ENCODE measurements around the gene PDYN.
"Not testable (repeated sequence)": the region's sequence is repeated elsewhere in the genome, so short reads cannot be mapped to it uniquely, and the experiment has no call there.

The PDYN gene

DNA sequence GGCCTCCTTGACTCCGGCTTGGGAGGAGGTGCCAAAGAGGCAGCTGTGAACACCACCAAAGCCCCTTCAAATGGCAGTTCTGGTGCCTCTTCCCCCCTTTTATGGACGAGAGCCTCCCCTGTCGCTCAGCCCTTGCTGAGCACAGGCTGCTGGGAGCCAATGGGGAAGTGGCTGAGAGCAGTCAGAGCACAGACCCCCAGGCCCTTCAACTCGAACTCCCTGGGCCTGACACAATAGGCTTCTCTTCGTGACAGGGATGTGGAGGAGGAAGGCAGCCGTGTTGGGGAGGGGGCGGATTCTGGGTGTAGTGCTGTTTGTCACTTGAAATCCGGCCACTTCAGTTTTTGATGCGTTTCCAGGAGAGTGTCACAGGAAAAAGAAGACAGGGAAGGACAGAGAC, at the start of gene PDYN:
Gene PDYN (minus strand): TSS at position 73 of the 400 bp plus-strand sequence. CDS start 10,974 bp downstream, outside the sequence.
- H3K36me3 ChIP-seq (ENCODE audit: insufficient read depth, low read length) = no peaks in the 10 kb centered on the region
- no peak within 1 kb of the TSS for H3K4me3 ChIP-seq (ENCODE audit: low read length)
- no peaks in the 10 kb centered on the region for H3K9me3 ChIP-seq (ENCODE audit: low read length)
- H3K27me3 ChIP-seq (ENCODE audit: insufficient read depth, low read length) = peaks cover 24% of the 10 kb centered on the region
- H3K4me1 ChIP-seq (ENCODE audit: insufficient read depth, low read length) = peaks cover 5% of the 10 kb centered on the region
- no peak within 1 kb of the TSS for H2AFZ ChIP-seq (ENCODE audit: low read depth, low read length)

DNA sequence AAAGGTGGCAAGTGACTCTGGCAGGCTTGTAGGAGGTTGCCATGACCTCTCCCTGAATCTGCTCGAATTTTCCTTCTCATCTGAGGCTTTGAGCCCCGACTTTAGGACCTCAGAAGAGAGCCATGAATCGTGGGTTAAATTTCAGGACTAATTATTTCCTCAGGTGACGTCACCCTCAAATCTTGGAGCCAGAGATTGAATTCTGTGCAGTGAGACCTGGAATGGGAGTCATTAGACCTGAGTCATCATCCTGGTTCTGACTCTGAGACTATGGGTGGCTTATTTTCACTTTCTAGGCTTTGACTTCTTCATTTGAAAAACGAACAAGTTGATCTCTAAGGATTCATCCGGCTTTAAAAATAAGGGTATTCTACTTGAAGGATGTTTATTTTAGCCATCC, 48.5 kb upstream of the PDYN start:
- no peaks in the 10 kb centered on the region for H3K4me1 ChIP-seq (ENCODE audit: insufficient read depth, low read length)
- H3K27me3 ChIP-seq (ENCODE audit: insufficient read depth, low read length) = peaks cover 36% of the 10 kb centered on the region
- H3K9me3 ChIP-seq (ENCODE audit: low read length) = no peaks in the 10 kb centered on the region
- H3K36me3 ChIP-seq (ENCODE audit: insufficient read depth, low read length) = no peaks in the 10 kb centered on the region
- no peak overlapping the region for H2AFZ ChIP-seq (ENCODE audit: low read depth, low read length)
- no peak overlapping the region for H3K4me3 ChIP-seq (ENCODE audit: low read length)

DNA sequence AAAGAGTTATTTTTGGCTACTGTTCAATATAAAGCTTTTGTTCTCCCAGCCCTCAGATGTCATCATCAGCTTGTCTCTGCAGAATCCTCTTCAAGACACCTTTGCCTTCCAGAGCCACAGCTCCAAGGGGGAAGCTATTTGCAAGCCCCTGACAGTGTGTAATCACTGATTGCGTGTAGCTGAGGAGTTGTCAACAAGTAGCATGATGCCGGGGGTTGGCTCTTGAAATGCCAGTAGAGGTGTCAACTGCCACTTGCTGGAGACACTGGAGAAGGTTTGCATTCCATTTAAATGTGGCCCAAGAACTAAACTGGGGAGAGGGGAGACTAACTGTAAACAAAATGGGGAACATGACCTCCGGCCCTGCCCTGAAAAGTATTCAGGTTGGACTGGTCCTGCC, 44.3 kb upstream of the PDYN start:
- Histone ChIP-seq H3K27me3 (ENCODE audit: insufficient read depth, low read length) (peaks cover 23% of the 10 kb centered on the region), H3K4me1 (ENCODE audit: insufficient read depth, low read length) (no peaks in the 10 kb centered on the region), H3K4me3 (ENCODE audit: low read length) (no peak overlapping the region), H3K36me3 (ENCODE audit: insufficient read depth, low read length) (no peaks in the 10 kb centered on the region), H3K9me3 (ENCODE audit: low read length) (no peaks in the 10 kb centered on the region), H2AFZ (ENCODE audit: low read depth, low read length) (no peak overlapping the region)

DNA sequence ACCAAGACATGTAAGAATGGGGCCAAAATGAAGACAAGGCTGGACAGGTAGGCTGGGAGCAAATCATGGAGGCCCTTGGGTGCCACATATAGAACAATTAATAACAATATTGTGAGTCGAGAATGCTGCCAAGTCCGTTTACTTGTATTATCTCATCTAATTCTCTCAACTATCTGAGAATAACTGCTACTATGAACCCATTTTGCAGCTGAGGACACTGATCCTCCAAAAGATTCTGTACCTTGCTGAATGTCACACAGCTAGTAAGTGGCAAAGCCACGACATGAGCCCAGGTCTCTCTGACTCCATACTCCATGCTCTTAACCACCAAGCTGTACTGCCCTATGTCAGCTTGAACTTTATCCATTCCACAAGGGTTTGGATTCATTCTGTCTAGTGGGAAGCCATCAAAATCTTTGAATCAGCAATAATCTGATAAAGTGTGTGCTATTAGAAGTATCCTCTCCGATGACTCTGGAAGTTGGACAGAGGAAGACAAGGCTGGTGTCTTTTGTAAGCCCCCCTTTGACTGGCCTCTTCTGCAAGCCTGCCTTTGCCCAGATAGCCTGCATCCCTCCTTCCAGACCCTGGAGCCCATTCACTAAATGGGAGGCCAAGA, 43.5 kb upstream of the PDYN start:
- Histone ChIP-seq H3K4me3 (ENCODE audit: low read length) (no peak overlapping the region), H3K36me3 (ENCODE audit: insufficient read depth, low read length) (no peaks in the 10 kb centered on the region), H3K27me3 (ENCODE audit: insufficient read depth, low read length) (peaks cover 18% of the 10 kb centered on the region), H2AFZ (ENCODE audit: low read depth, low read length) (no peak overlapping the region), H3K4me1 (ENCODE audit: insufficient read depth, low read length) (no peaks in the 10 kb centered on the region), H3K9me3 (ENCODE audit: low read length) (no peaks in the 10 kb centered on the region)

DNA sequence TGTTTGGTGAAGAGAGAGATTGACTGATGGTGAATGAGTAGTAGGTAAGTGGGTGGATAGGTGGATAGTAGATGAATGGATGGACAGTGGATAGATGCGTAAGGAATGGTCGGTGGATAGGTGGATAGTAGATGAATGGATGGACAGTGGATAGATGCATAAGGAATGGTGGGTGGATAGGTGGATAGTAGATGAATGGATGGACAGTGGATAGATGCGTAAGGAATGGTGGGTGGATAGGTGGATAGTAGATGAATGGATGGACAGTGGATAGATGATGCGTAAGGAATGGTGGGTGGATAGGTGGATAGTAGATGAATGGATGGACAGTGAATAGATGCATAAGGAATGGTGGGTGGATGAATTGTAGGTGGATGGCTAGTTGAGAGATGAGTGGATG, 42.5 kb upstream of the PDYN start:
- not testable (repeated sequence) for H3K36me3 ChIP-seq (ENCODE audit: insufficient read depth, low read length); H3K4me3 ChIP-seq (ENCODE audit: low read length); H3K9me3 ChIP-seq (ENCODE audit: low read length); H2AFZ ChIP-seq (ENCODE audit: low read depth, low read length); H3K4me1 ChIP-seq (ENCODE audit: insufficient read depth, low read length)
- peaks cover 11% of the 10 kb centered on the region for H3K27me3 ChIP-seq (ENCODE audit: insufficient read depth, low read length)

DNA sequence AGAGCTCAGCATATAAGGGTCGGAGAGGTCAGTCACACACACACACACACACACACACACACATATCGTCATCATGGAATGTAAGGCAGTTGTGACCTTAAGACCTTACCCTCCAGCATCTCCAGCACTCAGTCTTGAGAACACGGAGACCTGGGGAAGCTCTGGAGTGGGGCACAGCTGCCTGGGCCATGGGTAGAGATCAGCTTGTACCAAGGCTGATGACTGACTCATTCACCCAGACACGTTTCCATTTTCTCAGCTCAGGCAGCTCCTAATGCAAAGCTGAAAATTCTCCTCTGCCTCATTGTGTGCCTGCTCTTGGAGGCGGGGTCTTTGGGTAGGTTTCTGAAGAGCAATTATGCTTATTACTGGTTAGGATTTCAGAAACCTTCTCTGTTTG, 38.3 kb upstream of the PDYN start:
- Histone ChIP-seq H3K4me1 (ENCODE audit: insufficient read depth, low read length) (peaks cover 5% of the 10 kb centered on the region), H3K4me3 (ENCODE audit: low read length) (no peak overlapping the region), H3K27me3 (ENCODE audit: insufficient read depth, low read length) (peaks cover 4% of the 10 kb centered on the region), H3K9me3 (ENCODE audit: low read length) (no peaks in the 10 kb centered on the region), H2AFZ (ENCODE audit: low read depth, low read length) (no peak overlapping the region), H3K36me3 (ENCODE audit: insufficient read depth, low read length) (no peaks in the 10 kb centered on the region)

DNA sequence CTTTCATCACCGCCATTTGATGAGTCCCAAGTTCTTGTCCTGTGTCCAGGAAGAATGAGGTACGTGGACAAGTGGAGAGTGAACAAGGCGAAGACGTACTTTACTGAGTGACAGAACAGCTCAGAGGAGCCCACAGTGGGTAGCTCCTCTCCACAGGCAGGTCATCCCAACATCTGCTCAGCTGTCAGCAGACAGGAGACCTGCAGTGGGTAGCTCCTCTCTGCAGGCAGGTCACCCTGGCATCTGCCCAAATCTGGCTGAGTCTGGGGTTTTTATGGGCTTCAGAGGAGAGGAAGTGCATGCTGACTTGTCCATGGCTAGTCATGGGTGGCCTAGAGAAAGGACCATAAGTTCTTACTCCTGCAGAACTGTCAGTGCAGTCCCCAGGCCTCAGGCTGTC, 32.7 kb upstream of the PDYN start:
- no peaks in the 10 kb centered on the region for H3K9me3 ChIP-seq (ENCODE audit: low read length)
- H3K4me1 ChIP-seq (ENCODE audit: insufficient read depth, low read length) = no peaks in the 10 kb centered on the region
- H2AFZ ChIP-seq (ENCODE audit: low read depth, low read length) = no peak overlapping the region
- H3K4me3 ChIP-seq (ENCODE audit: low read length) = no peak overlapping the region
- peaks cover 5% of the 10 kb centered on the region for H3K27me3 ChIP-seq (ENCODE audit: insufficient read depth, low read length)
- no peaks in the 10 kb centered on the region for H3K36me3 ChIP-seq (ENCODE audit: insufficient read depth, low read length)

DNA sequence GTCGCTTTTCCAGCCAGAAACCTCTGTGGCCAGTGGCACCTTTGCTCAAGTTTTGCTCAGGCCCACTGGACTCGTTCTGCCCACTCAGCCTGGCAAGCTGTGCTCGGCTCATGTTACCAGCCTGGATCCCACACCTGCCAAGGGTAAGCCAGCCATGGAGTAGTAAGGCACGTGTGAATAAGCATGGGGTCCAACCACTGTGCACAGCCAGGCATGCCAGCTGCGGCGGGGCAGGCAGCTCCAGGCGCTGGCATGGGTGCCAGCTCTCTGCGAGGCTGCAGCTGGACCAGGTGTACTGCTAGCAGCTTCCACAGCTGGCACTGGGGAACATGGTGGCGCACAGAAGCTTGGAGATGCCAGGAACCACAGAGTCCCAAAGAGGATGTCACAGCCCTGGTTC, 32.1 kb upstream of the PDYN start:
- H3K4me3 ChIP-seq (ENCODE audit: low read length) = no peak overlapping the region
- H2AFZ ChIP-seq (ENCODE audit: low read depth, low read length) = no peak overlapping the region
- no peaks in the 10 kb centered on the region for H3K4me1 ChIP-seq (ENCODE audit: insufficient read depth, low read length)
- no peaks in the 10 kb centered on the region for H3K36me3 ChIP-seq (ENCODE audit: insufficient read depth, low read length)
- H3K27me3 ChIP-seq (ENCODE audit: insufficient read depth, low read length) = peaks cover 5% of the 10 kb centered on the region
- H3K9me3 ChIP-seq (ENCODE audit: low read length) = no peaks in the 10 kb centered on the region

DNA sequence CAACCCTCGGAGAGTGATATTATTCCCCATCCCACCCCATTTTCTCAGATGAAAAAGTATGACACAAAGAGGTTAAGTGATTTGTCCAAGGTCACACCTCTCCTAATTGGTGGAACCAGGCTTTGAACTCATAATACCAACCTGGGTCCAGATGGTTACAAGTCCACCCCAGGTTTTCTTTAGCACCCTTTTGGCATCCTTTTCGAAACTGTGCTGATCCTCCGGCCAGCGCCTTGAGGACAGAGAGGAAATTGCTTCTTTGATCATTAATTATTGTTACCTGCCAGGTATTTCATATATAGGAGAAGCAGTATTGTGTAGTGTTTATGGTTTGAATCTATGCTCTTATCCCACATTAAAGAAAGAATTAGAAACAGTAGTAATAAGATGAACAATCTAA, 29.3 kb upstream of the PDYN start:
- Histone ChIP-seq H3K9me3 (ENCODE audit: low read length) (no peaks in the 10 kb centered on the region), H3K4me3 (ENCODE audit: low read length) (no peak overlapping the region), H3K27me3 (ENCODE audit: insufficient read depth, low read length) (peaks cover 5% of the 10 kb centered on the region), H2AFZ (ENCODE audit: low read depth, low read length) (no peak overlapping the region), H3K4me1 (ENCODE audit: insufficient read depth, low read length) (no peaks in the 10 kb centered on the region), H3K36me3 (ENCODE audit: insufficient read depth, low read length) (no peaks in the 10 kb centered on the region)

DNA sequence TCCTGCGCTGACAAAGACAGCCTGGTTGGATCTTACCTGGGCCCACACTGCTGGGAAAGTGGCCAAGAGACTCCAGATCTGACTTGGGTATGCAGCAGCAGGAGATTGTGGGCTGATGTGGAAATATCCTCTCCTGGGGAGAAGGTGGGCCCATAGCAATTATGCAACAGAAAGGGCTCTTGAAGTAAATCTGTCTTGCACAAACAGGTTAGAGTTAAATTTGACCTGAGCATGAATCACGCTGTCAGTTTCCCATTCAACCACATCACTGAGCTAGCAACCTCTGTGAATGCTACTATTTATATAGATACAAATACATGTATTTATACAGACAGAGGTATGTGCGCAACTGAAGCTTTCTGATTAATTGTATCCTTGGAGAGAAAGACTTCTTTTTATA, 28.3 kb upstream of the PDYN start:
- H3K27me3 ChIP-seq (ENCODE audit: insufficient read depth, low read length) = peaks cover 5% of the 10 kb centered on the region
- H3K4me3 ChIP-seq (ENCODE audit: low read length) = no peak overlapping the region
- H3K9me3 ChIP-seq (ENCODE audit: low read length) = no peaks in the 10 kb centered on the region
- H3K4me1 ChIP-seq (ENCODE audit: insufficient read depth, low read length) = no peaks in the 10 kb centered on the region
- no peak overlapping the region for H2AFZ ChIP-seq (ENCODE audit: low read depth, low read length)
- H3K36me3 ChIP-seq (ENCODE audit: insufficient read depth, low read length) = no peaks in the 10 kb centered on the region

DNA sequence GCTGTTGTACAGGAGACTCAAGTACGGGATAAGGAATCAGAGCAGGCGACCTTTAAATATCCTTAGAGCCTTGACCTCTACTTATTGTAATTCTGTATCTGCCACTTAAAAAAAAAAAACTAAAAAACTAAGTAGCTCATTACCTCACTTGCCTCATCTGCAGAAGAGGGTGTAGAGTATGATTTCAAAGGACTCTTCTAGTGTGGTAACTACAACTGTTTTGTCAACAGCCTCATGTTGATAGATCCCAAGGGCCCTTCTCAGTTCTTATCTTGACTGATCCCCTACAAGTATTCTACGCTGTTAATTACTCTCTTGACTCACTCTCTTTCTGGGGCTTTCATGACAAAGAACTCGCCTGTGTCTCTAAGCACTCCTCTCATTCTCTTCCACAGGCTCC, 16.7 kb upstream of the PDYN start:
- H3K27me3 ChIP-seq (ENCODE audit: insufficient read depth, low read length) = peaks cover 4% of the 10 kb centered on the region
- H3K36me3 ChIP-seq (ENCODE audit: insufficient read depth, low read length) = no peaks in the 10 kb centered on the region
- H2AFZ ChIP-seq (ENCODE audit: low read depth, low read length) = no peak overlapping the region
- H3K9me3 ChIP-seq (ENCODE audit: low read length) = no peaks in the 10 kb centered on the region
- no peak overlapping the region for H3K4me3 ChIP-seq (ENCODE audit: low read length)
- H3K4me1 ChIP-seq (ENCODE audit: insufficient read depth, low read length) = no peaks in the 10 kb centered on the region

DNA sequence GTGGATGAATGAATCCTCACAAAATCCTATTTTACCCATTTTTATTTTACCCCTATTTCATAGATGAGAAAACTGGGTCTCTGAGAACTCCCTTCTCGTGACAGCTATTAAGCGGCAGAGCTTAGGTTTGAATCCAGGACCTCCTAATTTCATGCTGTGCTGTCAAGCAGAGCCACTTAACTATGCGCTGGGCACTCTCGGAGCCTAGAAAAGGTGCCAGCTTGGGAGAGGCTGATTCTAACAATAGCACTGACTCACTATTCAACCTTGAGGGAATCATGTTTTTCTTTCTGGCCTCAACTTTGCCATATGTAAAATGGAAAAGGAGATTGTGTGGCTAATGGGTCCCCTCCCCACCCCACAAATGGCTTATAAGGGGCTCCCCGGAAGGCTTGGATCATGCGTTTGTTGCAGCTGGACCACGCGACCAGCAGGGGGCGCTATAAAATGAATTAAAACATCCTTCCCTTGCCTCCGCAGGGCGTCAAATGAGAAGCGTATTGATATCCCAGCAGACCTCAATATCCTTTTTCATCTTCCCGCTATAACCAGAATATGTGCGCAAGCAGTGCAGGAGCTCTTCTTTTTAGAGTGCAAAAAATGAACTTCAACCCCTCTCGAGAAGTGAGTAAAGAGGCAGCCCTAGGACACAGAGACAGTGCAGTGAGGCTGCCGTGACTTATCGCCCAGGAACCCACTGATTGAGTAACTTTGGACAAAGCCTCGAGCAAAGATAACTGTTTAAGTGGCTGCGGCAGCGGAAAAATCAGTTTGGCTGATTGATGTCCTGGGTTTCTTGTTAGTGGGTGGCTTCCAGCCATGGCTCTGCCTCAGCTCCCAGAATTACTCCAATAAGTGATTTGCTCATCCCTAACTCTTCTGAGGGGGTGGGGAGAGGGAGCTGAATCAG, 12.8 kb upstream of the PDYN start:
- Histone ChIP-seq H3K27me3 (ENCODE audit: insufficient read depth, low read length) (peaks cover 4% of the 10 kb centered on the region), H3K9me3 (ENCODE audit: low read length) (no peaks in the 10 kb centered on the region), H3K4me3 (ENCODE audit: low read length) (no peak overlapping the region), H2AFZ (ENCODE audit: low read depth, low read length) (no peak overlapping the region), H3K36me3 (ENCODE audit: insufficient read depth, low read length) (no peaks in the 10 kb centered on the region), H3K4me1 (ENCODE audit: insufficient read depth, low read length) (no peaks in the 10 kb centered on the region)

DNA sequence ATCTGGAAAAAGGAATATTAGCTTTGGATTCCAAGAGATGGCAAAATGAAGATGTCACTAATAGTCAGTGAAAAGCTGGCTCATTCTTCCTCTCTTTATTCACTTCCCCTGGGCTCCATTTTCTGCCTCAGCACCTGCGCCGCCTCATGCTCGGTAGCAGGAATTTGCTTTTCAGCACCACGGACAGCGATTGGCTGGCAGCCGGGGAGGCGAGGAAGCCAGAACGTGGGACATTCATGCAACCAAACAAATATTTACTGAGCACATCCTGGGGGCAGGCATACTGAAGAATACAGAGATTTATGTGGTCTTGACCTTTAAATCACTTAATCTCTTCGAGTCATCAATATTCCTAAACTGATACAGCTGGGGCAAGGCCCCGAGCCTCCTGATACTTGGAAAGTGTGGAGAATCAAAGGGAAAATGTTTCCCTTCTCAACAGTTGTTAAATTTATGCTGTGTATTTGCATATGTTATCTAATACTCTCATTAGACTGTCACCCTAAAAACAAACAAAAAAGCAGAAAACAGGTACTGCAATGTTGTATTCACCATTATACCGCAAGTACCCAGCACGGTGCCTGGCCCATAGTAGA, 12.1 kb upstream of the PDYN start:
- H3K9me3 ChIP-seq (ENCODE audit: low read length) = no peaks in the 10 kb centered on the region
- H3K27me3 ChIP-seq (ENCODE audit: insufficient read depth, low read length) = peaks cover 7% of the 10 kb centered on the region
- no peaks in the 10 kb centered on the region for H3K4me1 ChIP-seq (ENCODE audit: insufficient read depth, low read length)
- H2AFZ ChIP-seq (ENCODE audit: low read depth, low read length) = no peak overlapping the region
- H3K4me3 ChIP-seq (ENCODE audit: low read length) = no peak overlapping the region
- H3K36me3 ChIP-seq (ENCODE audit: insufficient read depth, low read length) = no peaks in the 10 kb centered on the region
